ENCODE data around the gene STRA8.
"Not testable (repeated sequence)": the region's sequence is repeated elsewhere in the genome, so short reads cannot be mapped to it uniquely, and the experiment has no call there.

Gene STRA8

DNA sequence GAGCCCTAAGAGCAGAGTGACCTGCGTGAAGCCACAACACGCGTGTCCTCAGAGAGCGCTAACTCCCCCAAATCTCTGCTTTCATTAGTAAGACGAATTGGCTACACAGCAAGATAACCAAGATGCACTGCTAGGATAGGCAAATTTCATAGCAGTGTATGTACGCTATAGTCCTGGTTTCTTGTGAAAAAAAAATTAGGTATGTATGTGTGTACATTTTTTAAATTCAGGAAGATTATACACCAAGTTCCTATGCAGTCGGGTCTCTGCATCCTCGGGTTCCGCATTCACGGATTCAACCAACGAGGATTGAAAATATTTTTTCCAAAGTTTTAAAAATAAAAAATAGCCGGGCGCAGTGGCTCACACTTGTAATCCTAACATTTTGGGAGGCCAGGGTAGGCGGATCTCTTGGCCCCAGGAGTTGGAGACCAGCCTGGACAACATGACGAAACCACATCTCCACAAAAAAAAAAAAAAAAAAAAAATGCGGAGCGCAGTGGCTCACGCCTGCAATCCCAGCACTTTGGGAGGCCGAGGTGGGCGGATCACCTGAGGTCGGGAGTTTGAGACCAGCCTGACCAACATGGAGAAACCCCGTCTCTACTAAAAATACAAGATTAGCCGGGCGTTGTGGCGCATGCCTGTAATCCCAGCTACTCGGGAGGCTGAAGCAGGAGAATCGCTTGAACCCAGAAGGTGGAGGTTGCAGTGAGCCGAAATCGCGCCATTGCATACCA lies 21.5 kb upstream of the STRA8 start:
- H3K9me3 ChIP-seq (ENCODE audit: control insufficient read depth, low read length); H3K27me3 ChIP-seq (replicated peaks; ENCODE audit: control insufficient read depth, insufficient read depth, low read length, poor library complexity, severe bottlenecking); H3K4me1 ChIP-seq (ENCODE audit: control insufficient read depth, insufficient read depth, low read length, poor library complexity, severe bottlenecking); DNase-seq; H3K36me3 ChIP-seq (ENCODE audit: control insufficient read depth, insufficient read depth, low read length): not testable (repeated sequence)
- H3K27ac ChIP-seq (ENCODE audit: insufficient read depth, low read length, poor library complexity, severe bottlenecking), result peak overlapping the region; percentile 64
- peak overlapping the region; percentile 100 for H3K4me3 ChIP-seq (ENCODE audit: insufficient read depth, low read depth, low read length, poor library complexity, severe bottlenecking)

DNA sequence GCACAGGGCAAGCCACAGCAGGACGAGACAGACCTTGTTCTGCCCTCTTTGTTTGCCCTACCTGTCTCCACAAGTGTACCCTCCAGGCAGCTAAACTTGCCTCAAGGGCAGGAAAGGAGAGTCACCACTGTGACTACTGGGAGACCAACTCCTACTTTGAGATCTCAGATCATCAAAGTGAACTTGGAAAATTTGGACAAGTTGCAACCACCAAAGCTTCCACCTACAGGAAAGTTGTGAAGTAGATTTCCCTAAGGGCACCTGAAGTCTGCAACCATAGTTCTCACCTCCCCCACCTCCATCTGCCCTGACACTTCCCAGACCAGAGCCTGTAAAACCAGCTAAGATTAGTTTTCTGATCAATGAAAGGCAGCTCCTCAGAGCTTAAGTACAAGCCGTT lies 19.8 kb upstream of the STRA8 start:
- Histone ChIP-seq H3K27me3 (replicated peaks; ENCODE audit: control insufficient read depth, insufficient read depth, low read length, poor library complexity, severe bottlenecking) (no peaks in the 10 kb centered on the region), H3K27ac (ENCODE audit: insufficient read depth, low read length, poor library complexity, severe bottlenecking) (no peak overlapping the region), H3K36me3 (ENCODE audit: control insufficient read depth, insufficient read depth, low read length) (no peaks in the 10 kb centered on the region), H3K4me1 (ENCODE audit: control insufficient read depth, insufficient read depth, low read length, poor library complexity, severe bottlenecking) (peaks cover 7% of the 10 kb centered on the region), H3K9me3 (ENCODE audit: control insufficient read depth, low read length) (no peaks in the 10 kb centered on the region), H3K4me3 (ENCODE audit: insufficient read depth, low read depth, low read length, poor library complexity, severe bottlenecking) (no peak overlapping the region)
- no peak for DNase-seq

DNA sequence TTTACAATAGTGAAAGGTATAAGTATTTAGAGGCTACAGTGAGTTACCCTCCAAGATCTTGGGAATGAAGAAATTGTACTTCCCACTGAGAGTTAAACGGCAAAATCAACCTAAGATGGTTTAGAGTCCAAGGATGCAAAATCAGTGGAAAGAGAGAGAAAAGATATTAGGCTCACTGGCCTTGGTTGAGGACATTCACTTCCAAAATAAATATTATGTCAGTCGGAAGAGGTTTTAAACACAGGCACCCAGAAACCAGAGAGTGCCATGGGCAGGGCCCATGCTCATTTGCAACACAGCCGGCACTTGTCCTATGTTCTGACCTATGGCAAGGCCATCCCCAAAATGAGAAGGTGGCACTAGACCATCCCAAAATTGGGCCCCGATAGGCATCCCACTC lies 18.5 kb upstream of the STRA8 start:
- no peak overlapping the region for H3K4me3 ChIP-seq (ENCODE audit: insufficient read depth, low read depth, low read length, poor library complexity, severe bottlenecking)
- no peaks in the 10 kb centered on the region for H3K9me3 ChIP-seq (ENCODE audit: control insufficient read depth, low read length)
- H3K27me3 ChIP-seq (replicated peaks; ENCODE audit: control insufficient read depth, insufficient read depth, low read length, poor library complexity, severe bottlenecking), result no peaks in the 10 kb centered on the region
- no peak overlapping the region for H3K27ac ChIP-seq (ENCODE audit: insufficient read depth, low read length, poor library complexity, severe bottlenecking)
- H3K4me1 ChIP-seq (ENCODE audit: control insufficient read depth, insufficient read depth, low read length, poor library complexity, severe bottlenecking), result peaks cover 7% of the 10 kb centered on the region
- H3K36me3 ChIP-seq (ENCODE audit: control insufficient read depth, insufficient read depth, low read length), result no peaks in the 10 kb centered on the region
- no peak for DNase-seq

DNA sequence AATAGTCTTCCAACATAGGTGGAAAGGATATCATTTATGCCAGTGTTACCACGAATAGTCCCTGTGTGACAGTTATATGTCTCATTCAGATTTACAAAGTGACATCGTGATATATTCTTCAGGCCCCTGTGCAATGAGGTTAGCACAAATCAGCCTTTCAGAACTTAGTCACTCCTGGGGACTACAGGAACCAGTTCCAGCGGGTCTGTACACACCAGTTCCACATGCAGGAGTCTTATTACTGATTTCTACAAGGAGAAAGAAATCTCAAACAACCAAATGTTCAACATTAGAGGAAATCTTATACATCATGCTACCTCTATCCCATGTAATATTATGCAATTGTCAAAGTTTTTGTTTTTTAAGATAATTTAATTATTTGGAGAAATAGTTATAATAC lies 17.9 kb upstream of the STRA8 start:
- H3K9me3 ChIP-seq (ENCODE audit: control insufficient read depth, low read length), result no peaks in the 10 kb centered on the region
- H3K36me3 ChIP-seq (ENCODE audit: control insufficient read depth, insufficient read depth, low read length), result no peaks in the 10 kb centered on the region
- peaks cover 2% of the 10 kb centered on the region for H3K4me1 ChIP-seq (ENCODE audit: control insufficient read depth, insufficient read depth, low read length, poor library complexity, severe bottlenecking)
- H3K27ac ChIP-seq (ENCODE audit: insufficient read depth, low read length, poor library complexity, severe bottlenecking), result no peak overlapping the region
- DNase-seq, result no peak
- H3K27me3 ChIP-seq (replicated peaks; ENCODE audit: control insufficient read depth, insufficient read depth, low read length, poor library complexity, severe bottlenecking), result no peaks in the 10 kb centered on the region
- H3K4me3 ChIP-seq (ENCODE audit: insufficient read depth, low read depth, low read length, poor library complexity, severe bottlenecking), result no peak overlapping the region

DNA sequence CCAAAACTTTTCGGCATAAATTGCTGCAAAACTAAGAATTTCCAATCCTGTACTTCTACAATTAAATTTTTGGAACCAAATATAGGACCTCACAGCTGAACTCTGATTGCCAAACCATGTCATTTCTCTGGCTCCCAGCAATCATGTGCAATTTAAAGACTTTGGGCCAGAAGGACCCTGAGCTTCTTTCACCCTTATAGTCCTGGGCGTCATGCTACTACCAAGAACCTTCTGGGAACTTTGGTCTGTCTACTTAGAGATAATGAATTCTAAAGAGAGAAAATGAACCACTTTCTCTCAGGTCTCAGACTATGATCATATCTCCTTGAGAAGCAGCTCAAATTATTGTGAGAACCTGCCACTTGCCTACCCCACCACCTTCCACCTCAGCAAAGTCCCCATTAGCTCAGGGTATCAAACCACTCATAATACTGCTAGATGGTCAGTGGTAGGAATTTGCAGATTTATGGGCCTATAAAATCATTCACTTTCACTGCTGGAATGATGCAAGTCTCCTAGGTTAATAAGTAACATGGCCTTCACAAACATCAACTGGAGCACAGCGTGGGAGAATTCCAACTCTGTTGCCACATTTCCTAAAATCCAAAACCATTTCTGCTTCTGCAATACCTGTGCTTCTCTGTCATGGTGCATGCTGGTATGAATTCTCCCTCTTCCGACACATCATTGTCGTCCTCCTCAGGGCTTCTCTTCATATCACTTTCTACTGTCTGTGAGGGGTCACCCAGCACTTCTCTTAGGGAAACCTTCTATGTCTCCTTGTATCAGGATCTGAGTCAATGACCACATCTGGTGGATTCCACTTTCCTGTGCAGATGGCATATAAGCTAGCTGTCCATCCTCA lies 15.8 kb upstream of the STRA8 start:
- Histone ChIP-seq H3K9me3 (ENCODE audit: control insufficient read depth, low read length) (no peaks in the 10 kb centered on the region), H3K27ac (ENCODE audit: insufficient read depth, low read length, poor library complexity, severe bottlenecking) (no peak overlapping the region), H3K4me1 (ENCODE audit: control insufficient read depth, insufficient read depth, low read length, poor library complexity, severe bottlenecking) (no peaks in the 10 kb centered on the region), H3K27me3 (replicated peaks; ENCODE audit: control insufficient read depth, insufficient read depth, low read length, poor library complexity, severe bottlenecking) (no peaks in the 10 kb centered on the region), H3K36me3 (ENCODE audit: control insufficient read depth, insufficient read depth, low read length) (no peaks in the 10 kb centered on the region), H3K4me3 (ENCODE audit: insufficient read depth, low read depth, low read length, poor library complexity, severe bottlenecking) (no peak overlapping the region)
- DNase-seq, result no peak

DNA sequence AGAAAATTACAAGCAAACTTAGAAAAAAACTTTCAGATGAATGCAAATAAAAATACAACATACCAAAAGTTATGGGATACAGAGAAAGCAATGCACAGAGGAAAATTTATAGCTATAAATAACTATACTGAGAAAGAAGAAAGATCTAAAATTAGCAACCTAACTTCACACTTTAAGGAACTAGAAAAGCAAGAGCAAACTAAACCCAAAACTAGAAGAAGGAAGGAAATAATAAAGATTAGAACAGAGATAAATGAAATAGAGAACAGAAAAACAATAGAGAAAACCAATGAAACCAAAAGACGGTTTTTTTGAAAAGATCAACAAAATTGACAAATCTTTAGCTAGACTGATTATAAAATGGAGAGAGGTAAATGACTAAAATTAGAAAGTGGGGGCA lies 9.6 kb upstream of the STRA8 start:
- H3K9me3 ChIP-seq (ENCODE audit: control insufficient read depth, low read length), result no peaks in the 10 kb centered on the region
- no peak overlapping the region for H3K27ac ChIP-seq (ENCODE audit: insufficient read depth, low read length, poor library complexity, severe bottlenecking)
- H3K36me3 ChIP-seq (ENCODE audit: control insufficient read depth, insufficient read depth, low read length), result no peaks in the 10 kb centered on the region
- no peak overlapping the region for H3K4me3 ChIP-seq (ENCODE audit: insufficient read depth, low read depth, low read length, poor library complexity, severe bottlenecking)
- H3K27me3 ChIP-seq (replicated peaks; ENCODE audit: control insufficient read depth, insufficient read depth, low read length, poor library complexity, severe bottlenecking), result no peaks in the 10 kb centered on the region
- no peak for DNase-seq
- H3K4me1 ChIP-seq (ENCODE audit: control insufficient read depth, insufficient read depth, low read length, poor library complexity, severe bottlenecking), result no peaks in the 10 kb centered on the region

DNA sequence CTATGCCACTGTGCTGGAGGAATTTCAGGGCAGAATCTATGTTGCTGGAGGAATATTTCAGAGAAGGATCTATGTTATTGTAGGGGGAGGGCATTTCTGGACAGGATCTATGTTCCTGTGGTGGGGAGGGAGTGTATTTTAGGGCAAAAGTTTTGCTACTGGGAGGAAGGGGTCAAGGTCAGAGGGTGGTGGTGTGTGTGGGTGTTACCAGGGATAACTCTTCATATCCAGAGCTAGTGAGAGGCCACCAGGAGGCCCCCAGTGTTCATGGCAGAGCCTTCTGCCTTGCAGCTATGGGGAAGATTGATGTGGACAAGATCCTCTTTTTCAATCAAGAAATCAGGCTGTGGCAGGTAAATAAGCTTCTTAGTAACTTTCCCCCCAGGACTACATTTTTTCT lies 2.0 kb upstream of the STRA8 start:
- H3K36me3 ChIP-seq (ENCODE audit: control insufficient read depth, insufficient read depth, low read length), result no peaks in the 10 kb centered on the region
- no peaks in the 10 kb centered on the region for H3K27me3 ChIP-seq (replicated peaks; ENCODE audit: control insufficient read depth, insufficient read depth, low read length, poor library complexity, severe bottlenecking)
- no peaks in the 10 kb centered on the region for H3K9me3 ChIP-seq (ENCODE audit: control insufficient read depth, low read length)
- DNase-seq, result no peak
- H3K4me1 ChIP-seq (ENCODE audit: control insufficient read depth, insufficient read depth, low read length, poor library complexity, severe bottlenecking), result no peaks in the 10 kb centered on the region
- H3K4me3 ChIP-seq (ENCODE audit: insufficient read depth, low read depth, low read length, poor library complexity, severe bottlenecking), result no peak overlapping the region
- H3K27ac ChIP-seq (ENCODE audit: insufficient read depth, low read length, poor library complexity, severe bottlenecking), result no peak overlapping the region

DNA sequence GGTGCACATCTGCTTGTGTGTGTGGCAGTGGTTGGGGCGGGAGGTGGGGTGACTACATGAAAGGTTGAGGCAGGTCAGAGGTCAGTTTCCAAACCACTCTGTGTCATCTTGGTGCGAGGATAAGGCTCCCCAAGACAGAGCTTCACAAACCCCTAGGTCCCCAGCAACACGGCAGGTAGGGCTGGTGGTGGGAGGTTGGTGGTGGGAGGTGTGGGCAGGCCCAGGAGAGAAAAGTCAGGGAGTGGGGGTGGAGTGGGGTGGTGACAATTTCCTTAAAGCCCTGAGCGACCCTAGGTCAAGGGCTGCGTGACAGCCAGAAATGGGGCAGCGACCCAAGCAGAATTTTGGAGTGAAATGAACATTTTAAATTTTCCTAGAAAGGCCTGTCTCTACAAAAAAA lies 1.6 kb upstream of the STRA8 start:
- Histone ChIP-seq H3K36me3 (ENCODE audit: control insufficient read depth, insufficient read depth, low read length) (no peaks in the 10 kb centered on the region), H3K27ac (ENCODE audit: insufficient read depth, low read length, poor library complexity, severe bottlenecking) (no peak overlapping the region), H3K4me1 (ENCODE audit: control insufficient read depth, insufficient read depth, low read length, poor library complexity, severe bottlenecking) (no peaks in the 10 kb centered on the region), H3K27me3 (replicated peaks; ENCODE audit: control insufficient read depth, insufficient read depth, low read length, poor library complexity, severe bottlenecking) (no peaks in the 10 kb centered on the region), H3K9me3 (ENCODE audit: control insufficient read depth, low read length) (no peaks in the 10 kb centered on the region), H3K4me3 (ENCODE audit: insufficient read depth, low read depth, low read length, poor library complexity, severe bottlenecking) (no peak overlapping the region)
- no peak for DNase-seq

DNA sequence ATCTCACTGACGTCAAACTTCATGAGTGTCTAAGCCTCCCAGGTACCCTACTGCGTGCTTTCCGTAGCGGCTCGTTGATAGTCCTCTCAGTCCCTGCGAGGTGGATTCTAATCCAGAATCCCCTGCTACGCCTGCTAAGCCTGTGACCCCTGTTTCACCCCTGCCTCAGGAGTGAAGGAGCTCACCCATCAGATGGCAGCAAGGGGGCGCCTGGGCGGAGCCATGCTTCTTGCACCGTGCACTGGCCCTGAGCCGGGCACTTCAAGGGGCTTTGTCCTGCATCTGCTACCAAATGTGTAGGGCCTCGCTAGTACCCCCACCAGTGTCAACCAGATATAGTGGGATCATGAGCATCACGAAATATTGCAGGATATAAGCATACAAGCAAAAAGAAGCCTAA lies 918 bp upstream of the STRA8 start:
- Histone ChIP-seq H3K36me3 (ENCODE audit: control insufficient read depth, insufficient read depth, low read length) (no peaks in the 10 kb centered on the region), H3K4me3 (ENCODE audit: insufficient read depth, low read depth, low read length, poor library complexity, severe bottlenecking) (no peak overlapping the region), H3K4me1 (ENCODE audit: control insufficient read depth, insufficient read depth, low read length, poor library complexity, severe bottlenecking) (no peaks in the 10 kb centered on the region), H3K27ac (ENCODE audit: insufficient read depth, low read length, poor library complexity, severe bottlenecking) (no peak overlapping the region), H3K9me3 (ENCODE audit: control insufficient read depth, low read length) (no peaks in the 10 kb centered on the region), H3K27me3 (replicated peaks; ENCODE audit: control insufficient read depth, insufficient read depth, low read length, poor library complexity, severe bottlenecking) (no peaks in the 10 kb centered on the region)
- DNase-seq, result no peak

DNA sequence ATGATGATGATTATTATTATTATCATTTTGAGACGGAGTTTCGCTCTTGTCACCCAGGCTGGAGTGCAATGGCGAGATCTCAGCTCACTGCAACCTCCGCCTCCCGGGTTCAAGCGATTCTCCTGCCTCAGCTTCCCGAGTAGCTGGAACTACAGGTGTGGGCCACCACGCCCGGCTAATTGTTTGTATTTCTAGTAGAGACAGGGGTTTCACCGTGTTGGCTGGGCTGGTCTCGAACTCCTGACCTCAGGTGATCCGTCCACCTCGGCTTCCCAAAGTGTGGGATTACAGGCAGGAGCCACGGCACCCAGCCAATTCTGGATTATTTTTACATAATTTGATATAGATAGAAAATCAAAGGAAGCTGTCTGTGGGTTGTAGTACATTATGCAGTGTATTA lies 457 bp downstream of the STRA8 start:
- not testable (repeated sequence) for H3K4me3 ChIP-seq (ENCODE audit: insufficient read depth, low read depth, low read length, poor library complexity, severe bottlenecking); H3K9me3 ChIP-seq (ENCODE audit: control insufficient read depth, low read length); DNase-seq; H3K27ac ChIP-seq (ENCODE audit: insufficient read depth, low read length, poor library complexity, severe bottlenecking); H3K27me3 ChIP-seq (replicated peaks; ENCODE audit: control insufficient read depth, insufficient read depth, low read length, poor library complexity, severe bottlenecking); H3K36me3 ChIP-seq (ENCODE audit: control insufficient read depth, insufficient read depth, low read length); H3K4me1 ChIP-seq (ENCODE audit: control insufficient read depth, insufficient read depth, low read length, poor library complexity, severe bottlenecking)
